Measurements from ENCODE around the gene WDR77.

WDR77 gene

DNA sequence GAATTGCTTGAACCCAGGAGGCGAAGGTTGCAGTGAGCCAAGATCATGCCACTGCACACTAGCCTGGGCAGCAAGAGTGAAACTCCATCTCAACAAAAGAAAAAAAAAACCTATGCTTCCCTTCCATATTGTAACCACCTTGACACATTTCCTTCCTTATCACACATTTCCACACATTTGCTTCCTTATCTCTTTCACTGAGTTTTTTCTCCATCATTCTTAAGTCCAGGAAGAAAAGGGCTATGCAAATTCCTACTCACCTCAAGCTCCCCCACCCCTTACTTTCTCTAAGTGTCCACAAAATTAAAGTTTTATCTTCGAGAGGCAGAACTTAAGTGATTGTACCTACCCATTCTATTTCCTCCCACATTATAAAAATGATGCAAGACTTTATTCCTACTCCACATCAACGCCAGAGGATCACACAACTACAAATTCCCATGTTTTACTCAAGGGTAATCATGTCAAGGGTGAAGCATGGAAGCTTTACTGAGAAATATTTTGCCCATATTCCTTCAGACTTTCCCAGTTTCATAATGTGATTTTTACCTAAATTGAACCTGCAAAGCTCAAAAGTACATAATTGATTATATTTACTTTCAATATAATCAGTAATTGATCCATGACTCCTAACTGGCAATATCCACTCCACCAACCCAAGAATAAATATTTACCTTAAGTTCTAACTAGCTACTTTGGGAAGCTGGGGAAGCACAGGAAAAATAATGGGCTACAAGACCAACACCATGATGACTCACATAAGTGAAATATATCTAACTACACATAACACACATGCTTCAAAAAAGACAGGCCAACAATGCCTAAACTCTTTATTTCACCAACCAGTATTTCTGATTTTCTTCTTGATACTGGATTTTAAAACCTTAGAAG is 9.3 kb downstream of the WDR77 start:
- no peak for DNase-seq (ENCODE audit: low read depth)

DNA sequence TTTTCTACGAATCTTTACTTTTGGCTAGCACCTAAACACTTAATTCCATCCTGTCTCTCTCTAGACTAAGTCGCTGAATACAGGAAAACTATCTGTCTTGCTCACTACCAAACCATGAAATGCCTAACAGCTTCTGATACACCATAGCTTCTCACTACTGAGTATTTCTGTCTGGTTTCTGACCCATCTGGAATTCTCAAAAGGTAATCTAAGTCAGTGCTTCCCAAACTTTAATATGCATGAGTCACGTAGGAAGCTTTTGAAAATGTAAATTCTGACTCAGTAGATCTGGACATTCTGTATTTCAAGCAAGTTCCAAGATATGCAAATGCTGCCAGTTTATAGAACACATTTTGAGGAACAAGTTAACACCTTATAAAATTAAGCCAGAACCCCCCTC is 12.3 kb downstream of the WDR77 start:
- DNase-seq (ENCODE audit: low read depth): peak; percentile 23

DNA sequence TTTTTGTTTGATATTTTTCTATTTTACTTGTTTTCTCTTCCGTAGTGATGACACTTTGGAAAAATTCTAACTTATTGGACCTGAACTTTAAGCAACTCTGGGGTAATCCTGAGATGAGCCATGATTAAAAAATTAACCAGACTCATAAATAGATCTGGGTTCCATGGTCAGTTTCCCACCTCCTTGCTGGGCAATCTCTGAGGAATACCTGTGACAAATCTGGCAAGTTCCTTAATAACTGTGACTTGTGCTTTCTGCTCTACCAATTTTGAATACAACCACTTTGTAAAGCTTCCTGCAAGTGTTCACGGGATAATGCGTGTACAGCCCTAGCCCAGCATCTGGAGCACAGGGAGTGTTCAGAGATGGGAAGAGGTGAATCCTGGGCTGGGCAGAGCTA is 24.8 kb downstream of the WDR77 start:
- DNase-seq (ENCODE audit: low read depth): no peak

DNA sequence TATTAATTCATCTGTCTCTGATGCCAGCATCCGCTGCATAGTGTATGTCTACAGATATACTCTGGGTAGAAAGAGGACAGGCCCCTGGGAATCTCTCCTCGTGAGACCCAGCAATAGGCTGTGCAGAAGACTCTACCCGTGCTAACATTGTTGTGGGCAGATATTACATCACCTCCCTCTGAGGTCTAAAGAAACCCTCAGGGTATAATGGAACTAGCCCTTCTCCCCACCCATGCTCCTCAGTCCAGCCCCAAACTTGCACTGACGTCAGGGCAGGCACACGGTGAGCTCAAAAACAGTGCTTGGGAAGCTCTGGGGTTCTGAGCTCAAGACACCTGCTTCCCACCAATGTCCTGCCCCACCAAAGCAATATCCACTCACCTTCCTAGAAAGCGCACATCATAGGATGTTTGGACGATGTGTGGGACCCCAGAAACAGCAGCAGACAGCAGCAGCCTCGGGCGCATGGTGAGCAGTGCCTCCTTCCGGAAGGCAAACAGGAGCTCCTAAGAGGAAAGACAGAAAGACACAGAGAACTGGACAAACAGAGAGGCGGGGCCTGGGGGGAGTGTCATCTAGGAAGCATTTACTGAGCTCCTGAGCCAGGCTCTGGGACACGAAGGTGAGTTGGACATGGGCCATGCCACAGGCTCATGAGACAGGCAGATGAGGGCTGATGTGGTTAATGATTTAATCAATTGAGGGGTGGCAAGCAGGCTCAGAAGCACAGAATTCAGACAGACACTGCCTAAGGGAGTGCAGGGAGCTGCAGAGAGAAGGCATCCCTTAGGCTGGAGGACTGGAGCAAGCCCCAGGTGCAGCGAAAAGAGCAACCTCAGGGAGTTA is 26.3 kb downstream of the WDR77 start:
- DNase-seq (ENCODE audit: low read depth): no peak

DNA sequence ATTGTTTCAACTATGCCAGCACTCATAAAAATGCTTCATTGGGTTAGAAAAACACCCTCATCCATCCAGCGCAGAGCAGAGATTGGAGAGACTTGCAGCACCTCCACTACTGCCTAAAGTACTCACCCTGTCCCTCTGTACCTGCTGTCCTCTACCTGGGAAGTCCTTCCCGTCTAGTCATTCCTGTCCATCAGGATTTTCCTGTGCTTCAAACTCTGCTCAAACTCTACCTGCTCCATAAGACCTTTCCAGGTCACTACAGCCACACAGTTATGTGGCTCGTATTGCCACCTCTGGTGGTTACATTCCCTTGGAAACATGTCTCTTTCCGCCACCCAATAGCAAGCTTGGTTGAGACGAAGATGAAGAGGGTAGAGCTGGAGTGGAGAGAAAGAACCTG is 28.7 kb downstream of the WDR77 start:
- DNase-seq (ENCODE audit: low read depth): no peak

DNA sequence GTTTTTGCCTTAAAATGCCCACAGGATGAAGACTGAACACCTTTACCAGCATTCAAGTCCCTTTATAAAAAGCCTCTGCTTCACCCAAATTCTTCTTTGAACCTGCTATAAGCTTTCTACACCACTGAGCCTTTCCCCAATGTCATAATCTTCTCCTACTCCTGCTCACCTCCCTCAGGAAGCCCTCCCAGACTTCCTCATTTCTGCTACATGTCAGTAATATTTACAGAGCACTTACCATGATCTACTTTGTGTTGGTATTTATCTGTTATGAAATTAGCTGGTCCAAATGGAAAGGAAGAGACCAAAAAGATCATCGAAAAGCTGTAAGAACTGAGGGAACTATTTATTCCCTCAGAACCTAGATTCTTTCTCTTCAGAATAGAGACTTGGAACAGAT is 30.0 kb downstream of the WDR77 start:
- DNase-seq (ENCODE audit: low read depth): no peak

DNA sequence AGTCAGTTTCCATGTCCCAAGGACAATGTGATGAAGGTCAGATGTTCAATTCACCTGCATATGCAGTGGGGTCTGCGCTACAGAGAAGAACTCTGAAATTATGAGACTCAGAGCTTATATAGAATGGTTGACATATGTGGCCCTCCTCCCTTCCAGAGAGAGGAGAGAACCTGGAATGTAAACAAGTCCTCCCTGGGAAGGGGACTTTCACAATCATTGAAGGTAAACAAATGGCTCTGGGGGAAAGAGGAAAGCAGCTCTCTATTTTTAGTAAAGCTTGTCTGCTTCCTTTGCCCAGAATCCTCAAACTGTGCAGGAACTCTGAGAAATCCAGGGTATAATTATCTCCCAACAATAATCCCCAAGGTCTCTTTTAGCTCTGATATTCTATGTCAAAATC is 31.3 kb downstream of the WDR77 start:
- DNase-seq (ENCODE audit: low read depth): peak; percentile 64

DNA sequence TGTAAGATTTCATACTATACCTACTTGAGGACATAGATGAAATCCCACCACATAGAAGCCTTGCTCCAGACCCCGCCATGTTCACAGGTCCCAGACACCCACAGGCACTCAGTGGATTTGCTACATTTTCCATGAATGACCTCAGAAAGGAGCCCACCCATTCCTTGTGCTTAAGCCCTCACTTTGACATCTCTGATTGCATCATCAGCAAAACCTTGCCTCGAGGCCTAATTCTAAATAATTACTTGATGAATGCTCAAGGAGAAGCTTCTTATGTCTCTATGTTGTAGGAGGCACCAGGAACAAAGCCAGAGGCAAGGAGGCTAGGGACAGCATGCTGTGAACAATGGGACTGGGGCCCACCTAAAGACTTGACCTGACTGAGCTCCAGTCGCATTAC is 33.6 kb downstream of the WDR77 start:
- no peak for DNase-seq (ENCODE audit: low read depth)

DNA sequence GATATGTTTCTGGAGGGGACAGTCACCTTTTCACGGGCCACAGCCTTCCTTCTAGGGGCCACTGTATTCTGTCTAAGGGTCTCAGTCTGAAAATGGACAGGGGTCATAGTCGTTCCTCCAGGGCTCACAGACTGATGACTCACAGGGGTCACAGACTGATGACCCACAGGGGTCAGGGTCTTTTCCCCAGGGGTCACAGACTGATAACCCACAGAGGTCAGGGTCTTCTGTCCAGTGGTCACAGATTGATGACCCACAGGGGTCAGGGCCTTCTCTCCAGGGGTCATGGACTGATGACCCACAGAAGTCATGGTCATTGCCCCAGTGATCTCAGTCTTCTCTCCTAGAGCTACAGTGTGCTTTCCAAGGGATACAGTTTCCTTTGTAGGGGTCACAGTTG is 34.3 kb downstream of the WDR77 start:
- DNase-seq (ENCODE audit: low read depth): no peak

DNA sequence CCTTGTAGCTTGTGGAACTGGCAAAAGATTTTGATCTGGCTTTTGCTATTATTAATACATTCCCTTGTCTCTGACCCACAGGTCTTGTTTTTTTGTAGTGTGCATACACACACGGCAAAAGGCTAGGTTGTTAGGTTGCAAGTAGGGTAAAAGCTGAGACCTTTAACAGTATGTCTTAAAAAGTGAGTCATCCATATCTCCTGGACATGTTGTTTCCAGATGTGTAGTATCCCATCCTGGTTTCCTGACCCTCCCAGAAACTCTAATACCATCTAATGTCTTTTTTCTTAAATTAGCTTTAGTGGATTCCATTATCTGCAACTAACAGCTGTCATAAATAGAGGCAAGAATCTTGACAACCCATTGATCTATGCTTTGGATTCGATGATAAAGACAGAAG is 36.2 kb downstream of the WDR77 start:
- no peak for DNase-seq (ENCODE audit: low read depth)

DNA sequence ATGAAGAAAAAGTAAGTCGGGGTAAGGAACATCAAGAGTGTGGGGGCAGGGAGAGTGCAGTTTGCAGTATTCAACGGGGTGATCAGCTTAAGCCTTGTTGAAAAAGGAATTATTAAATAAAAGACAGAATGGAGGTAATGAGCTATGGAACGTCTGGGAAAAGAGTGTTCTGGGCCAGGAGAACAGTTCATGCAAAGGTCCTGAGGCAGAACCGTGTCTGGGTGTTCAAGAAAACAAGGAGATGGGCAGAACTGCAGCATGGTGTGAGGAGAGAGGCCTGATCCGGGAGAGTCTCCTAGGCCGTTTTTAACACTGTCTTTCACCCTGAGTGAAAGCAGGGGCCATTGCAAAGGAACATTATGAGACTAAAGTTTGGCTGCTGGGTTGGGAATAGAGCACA is 41.8 kb downstream of the WDR77 start:
- DNase-seq (ENCODE audit: low read depth): no peak

DNA sequence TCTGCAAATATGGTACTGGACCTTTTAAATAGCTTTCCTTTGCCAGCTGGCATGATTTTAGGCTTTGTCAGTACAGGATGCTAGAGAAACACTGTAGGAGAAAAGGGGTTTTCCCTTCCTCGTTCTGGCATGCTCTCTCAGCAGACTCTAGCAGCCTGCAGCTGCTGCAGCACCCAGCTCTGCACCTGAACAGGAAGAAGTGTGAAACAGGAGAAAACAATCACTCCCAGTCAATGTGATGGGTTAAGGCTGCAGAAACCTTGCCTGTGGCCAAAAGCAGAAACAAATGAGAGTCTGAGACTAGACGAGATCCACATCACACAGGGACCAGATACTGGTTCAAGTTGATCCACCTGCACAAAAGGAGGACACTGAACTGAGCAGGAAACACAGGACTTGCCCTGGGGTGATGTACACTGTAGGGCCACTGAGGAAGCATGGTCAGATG is 42.7 kb downstream of the WDR77 start:
- peak; percentile 27 for DNase-seq (ENCODE audit: low read depth)

DNA sequence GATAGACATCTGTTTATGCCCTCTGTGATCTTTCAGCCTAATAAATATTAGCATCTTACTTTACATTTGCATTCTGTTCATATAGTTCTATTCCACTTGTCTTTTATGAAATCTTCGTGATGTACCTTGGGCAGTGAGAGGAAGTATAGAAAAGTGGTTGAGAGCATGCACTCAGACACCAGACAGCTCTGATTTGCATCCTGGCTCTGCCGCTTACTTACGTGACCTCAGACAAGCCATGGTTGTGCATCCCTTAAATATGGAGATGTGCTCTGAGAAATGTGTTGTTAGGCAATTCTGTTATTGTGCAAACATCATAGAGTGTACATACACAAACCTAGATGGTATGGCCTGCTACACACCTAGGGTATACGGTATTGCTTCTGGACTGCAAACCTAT is 44.5 kb downstream of the WDR77 start:
- no peak for DNase-seq (ENCODE audit: low read depth)

DNA sequence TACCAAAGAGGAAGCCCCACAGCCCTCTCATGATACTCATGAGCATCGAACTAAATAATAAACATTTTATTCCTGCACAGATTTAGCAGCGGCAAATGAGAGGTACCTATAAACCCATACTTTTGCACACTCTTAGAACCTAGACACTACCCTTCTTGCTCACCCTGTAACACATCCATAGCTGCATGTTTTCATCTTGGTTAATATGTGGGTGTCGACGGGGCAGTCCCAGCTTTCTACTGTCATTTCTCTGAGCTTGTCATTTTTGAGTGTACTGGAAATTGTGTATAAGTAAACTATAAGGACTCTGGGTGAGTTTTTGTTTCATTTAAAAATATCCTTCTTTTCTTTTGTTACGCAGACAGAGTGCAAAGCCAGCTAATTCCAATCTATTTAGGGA is 47.0 kb downstream of the WDR77 start:
- no peak for DNase-seq (ENCODE audit: low read depth)

DNA sequence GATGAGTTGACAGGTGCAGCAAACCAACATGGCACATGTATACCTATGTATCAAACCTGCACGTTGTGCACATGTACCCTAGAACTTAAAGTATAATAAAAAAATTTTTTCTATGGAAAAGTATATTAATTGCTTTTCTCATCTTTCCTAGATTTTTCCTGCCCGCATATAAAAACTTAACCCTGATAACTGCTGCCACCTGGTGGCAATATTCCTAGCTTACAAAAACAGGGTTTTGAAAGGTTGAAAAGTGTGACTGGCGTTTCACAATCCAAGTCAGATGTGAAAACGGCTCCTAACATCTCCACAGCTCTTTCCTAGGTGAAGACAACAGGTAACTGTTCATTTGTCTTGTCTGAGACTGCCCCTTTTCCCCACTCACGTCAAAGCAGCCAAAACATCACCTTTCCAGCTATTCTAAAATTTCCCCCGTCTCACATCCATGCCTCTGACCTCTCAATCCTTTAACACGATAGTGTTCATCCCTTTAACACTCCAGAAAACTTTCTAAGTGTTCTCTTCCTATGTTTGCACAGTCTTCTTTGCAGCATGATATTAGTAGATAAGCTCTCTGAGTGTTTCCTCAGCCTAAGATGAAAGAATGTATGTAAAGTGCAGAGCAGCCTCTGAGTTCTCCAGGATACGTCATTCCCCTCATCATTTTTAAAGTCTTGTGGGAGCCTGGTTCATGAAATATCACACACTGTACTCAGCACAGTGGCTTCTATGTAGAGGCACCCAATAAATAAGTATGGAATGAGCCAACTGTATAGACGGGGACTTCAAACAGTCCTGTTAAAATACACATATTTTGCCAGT is 49.1 kb downstream of the WDR77 start:
- DNase-seq (ENCODE audit: low read depth): peak; percentile 40

DNA sequence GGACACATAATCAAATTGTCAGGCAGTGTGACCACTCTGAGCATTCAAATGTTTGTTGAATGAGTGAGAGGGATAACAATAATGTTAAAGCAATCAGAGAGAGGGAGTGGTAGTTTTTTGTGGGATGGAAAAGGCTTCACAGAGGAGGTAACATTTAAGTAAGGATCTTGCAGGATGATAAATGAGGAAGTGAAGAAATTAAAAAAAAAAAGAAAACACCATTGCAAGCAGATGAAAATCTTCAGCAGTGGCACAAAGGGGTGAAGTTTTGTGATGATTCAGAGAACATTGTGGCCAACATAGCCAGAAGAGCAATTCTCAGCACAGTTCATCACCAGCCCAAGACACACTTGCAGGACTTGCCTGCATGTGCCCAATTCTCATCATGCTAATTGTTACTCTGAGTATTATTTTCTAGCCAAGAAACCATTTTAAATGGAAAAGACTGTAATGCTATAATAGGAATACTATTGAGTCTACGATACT is 56.6 kb downstream of the WDR77 start:
- DNase-seq (ENCODE audit: low read depth): no peak

DNA sequence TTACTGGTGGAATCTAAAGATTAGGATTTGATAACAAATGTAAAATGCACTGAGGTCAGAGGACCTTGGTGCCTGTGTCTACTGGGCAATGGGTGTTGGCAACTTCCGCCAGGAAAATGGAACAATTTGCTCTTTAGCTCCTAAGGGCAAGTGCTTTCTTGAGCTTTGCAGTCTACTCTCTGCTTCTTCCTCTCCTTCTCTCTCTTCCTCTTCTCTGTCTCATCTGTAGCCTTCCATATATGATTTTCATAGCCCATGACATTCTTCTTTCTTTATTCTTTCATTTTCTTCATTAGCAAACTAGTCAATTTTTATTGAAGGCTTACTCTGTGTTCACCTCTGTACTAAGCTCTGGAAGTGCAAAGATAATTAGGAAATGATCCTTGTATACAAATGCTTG is 57.0 kb downstream of the WDR77 start:
- no peak for DNase-seq (ENCODE audit: low read depth)

All from fibroblast of gingiva (primary cell).